NB4 (cell line): ENCODE measurements around the gene CAMSAP3.

Experiments used
- DNase-seq: peaks from one replicate; pipeline ENCODE4 v3.0.0; 2010; ENCODE audit warnings: low read depth
- H3K4me3 ChIP-seq: one replicate; pipeline ENCODE4 v1.5.1; 2011; ENCODE audit warnings: mild to moderate bottlenecking, low read depth, low read length, moderate library complexity
- CTCF ChIP-seq: IDR thresholded peaks from one replicate; pipeline ENCODE4 v1.5.1; 2012; ENCODE audit warnings: low read depth, low read length
- MYC ChIP-seq: IDR thresholded peaks from 2 replicates; pipeline ENCODE4 v1.6.1; 2011; ENCODE audit warnings: low read depth, low read length
- POLR2A ChIP-seq: IDR thresholded peaks from 2 replicates; pipeline ENCODE4 v1.6.1; 2011; ENCODE audit warnings: mild to moderate bottlenecking; ENCODE audit not compliant: insufficient read length; ENCODE audit errors: extremely low read depth
- TF ChIP-seq, protein P1 (sequence below): IDR thresholded peaks from 2 replicates; pipeline ENCODE4 v1.6.1; 2011; ENCODE audit warnings: low read depth, low read length

Gene CAMSAP3

GRCh38 chr19:7627166-7627565, 31.5 kb downstream of the CAMSAP3 start:
- no peak for TF ChIP-seq MYC
- TF ChIP-seq, protein P1, sequence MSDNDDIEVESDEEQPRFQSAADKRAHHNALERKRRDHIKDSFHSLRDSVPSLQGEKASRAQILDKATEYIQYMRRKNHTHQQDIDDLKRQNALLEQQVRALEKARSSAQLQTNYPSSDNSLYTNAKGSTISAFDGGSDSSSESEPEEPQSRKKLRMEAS, result no peak
- no peak for TF ChIP-seq POLR2A
- no peak overlapping the region for H3K4me3 ChIP-seq
- DNase-seq, result no peak

DNA sequence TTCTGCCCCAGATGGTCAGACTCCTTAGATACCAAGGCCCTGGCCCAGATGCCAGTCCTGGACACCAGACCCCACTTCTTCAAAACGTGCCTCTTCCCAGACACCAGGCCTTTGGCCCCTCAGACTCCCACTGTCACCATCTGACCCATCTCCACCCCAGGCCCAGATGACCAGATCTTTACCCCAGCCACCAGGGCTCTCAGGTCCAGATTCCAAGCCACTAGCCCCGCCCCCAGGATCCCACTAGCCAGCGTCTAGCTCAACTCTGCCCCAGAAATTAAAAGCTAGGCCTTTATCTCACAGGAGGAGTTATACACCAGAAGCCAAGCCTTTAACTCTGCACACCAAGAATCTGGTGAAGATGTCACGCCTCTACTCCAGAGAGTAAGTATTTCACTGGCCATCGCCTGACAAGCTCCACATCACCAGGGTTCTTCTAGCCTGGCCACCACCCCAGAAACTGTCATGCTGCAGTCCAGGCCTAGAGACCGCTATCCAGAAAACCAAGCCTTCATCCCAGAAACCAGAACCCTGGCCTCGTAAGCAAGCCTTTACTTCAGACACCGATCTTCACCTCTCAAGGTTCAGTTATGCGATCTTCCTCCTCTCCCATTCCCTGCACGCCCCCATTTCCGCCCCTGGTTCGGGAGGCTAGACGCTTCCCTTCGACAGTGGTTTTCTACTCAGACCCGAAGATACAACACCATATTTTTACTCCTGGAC, 33.1 kb downstream of the CAMSAP3 start:
- peak overlapping the region; percentile 100 for H3K4me3 ChIP-seq
- TF ChIP-seq CTCF, result no peak
- TF ChIP-seq, protein P1, result no peak
- no peak for TF ChIP-seq MYC
- no peak for TF ChIP-seq POLR2A
- no peak for DNase-seq

GRCh38 chr19:7629347-7630054, 33.8 kb downstream of the CAMSAP3 start, which contains the start of the genes PET100 and XAB2:
TSS of gene PET100 (plus strand) at chr19:7629793. CDS start at chr19:7629834, 41 bp downstream.
TSS of gene XAB2 (minus strand) at chr19:7629545. CDS start at chr19:7629527, 18 bp downstream.
- TF ChIP-seq POLR2A, result peak; percentile 69
- TF ChIP-seq CTCF, result no peak
- TF ChIP-seq MYC, result peak; percentile 72
- TF ChIP-seq, protein P1, result peak; percentile 74; the same call in 1 of the 2 replicates
- H3K4me3 ChIP-seq, result peak within 1 kb of the TSS; percentile 100
- DNase-seq, result peak; percentile 99

GRCh38 chr19:7631577-7631976, 35.9 kb downstream of the CAMSAP3 start:
- TF ChIP-seq, protein P1, result no peak
- no peak for TF ChIP-seq MYC
- no peak for TF ChIP-seq POLR2A
- TF ChIP-seq CTCF, result no peak
- DNase-seq, result no peak
- no peak overlapping the region for H3K4me3 ChIP-seq

GRCh38 chr19:7632340-7633203, 36.9 kb downstream of the CAMSAP3 start:
- DNase-seq, result no peak
- TF ChIP-seq MYC (no peak), POLR2A (no peak), CTCF (no peak)
- TF ChIP-seq, protein P1, result no peak
- H3K4me3 ChIP-seq, result no peak overlapping the region
